IPS DF 4.7 (cell line): ENCODE measurements around the gene PLD2.

Experiments
- DNase-seq: peaks from one replicate; pipeline ENCODE4 v3.0.0-alpha.2; 2013; ENCODE audit warnings: low spot score; ENCODE audit errors: extremely low read depth

The PLD2 gene

GRCh38 chr17:4833941-4834680 lies 27.2 kb downstream of the PLD2 start:
- DNase-seq = no peak

- DNase-seq = no peak
These were observed 27.7 kb downstream of the PLD2 start for GRCh38 chr17:4834681-4835020.

GRCh38 chr17:4836221-4836620 lies 29.3 kb downstream of the PLD2 start:
- no peak for DNase-seq

- no peak for DNase-seq
These were observed 30.7 kb downstream of the PLD2 start for GRCh38 chr17:4837471-4838308.

GRCh38 chr17:4838309-4838785 lies 31.4 kb downstream of the PLD2 start:
- no peak for DNase-seq

GRCh38 chr17:4839221-4839620 lies 32.3 kb downstream of the PLD2 start:
- no peak for DNase-seq

- DNase-seq = no peak
These were observed 33.3 kb downstream of the PLD2 start for GRCh38 chr17:4839965-4840892.

GRCh38 chr17:4840893-4841242 lies 33.9 kb downstream of the PLD2 start:
- no peak for DNase-seq

- DNase-seq = no peak
These were observed 35.4 kb downstream of the PLD2 start for GRCh38 chr17:4842376-4842775.

- no peak for DNase-seq
These were observed 36.5 kb downstream of the PLD2 start for GRCh38 chr17:4843321-4844000.

- DNase-seq = no peak
These were observed 38.2 kb downstream of the PLD2 start for GRCh38 chr17:4845118-4845517.

- no peak for DNase-seq
These were observed 39.9 kb downstream of the PLD2 start for GRCh38 chr17:4846635-4847390.

- DNase-seq = no peak
These were observed 42.1 kb downstream of the PLD2 start for GRCh38 chr17:4849011-4849536.

GRCh38 chr17:4850246-4850645 lies 43.3 kb downstream of the PLD2 start:
- no peak for DNase-seq

- DNase-seq = no peak
These were observed 44.1 kb downstream of the PLD2 start for GRCh38 chr17:4851084-4851483.

- no peak for DNase-seq
These were observed 45.7 kb downstream of the PLD2 start for GRCh38 chr17:4852567-4853207.

GRCh38 chr17:4853208-4853671 lies 46.3 kb downstream of the PLD2 start:
- no peak for DNase-seq

GRCh38 chr17:4854111-4854681 lies 47.2 kb downstream of the PLD2 start:
- DNase-seq = no peak

GRCh38 chr17:4856271-4856936 lies 49.5 kb downstream of the PLD2 start:
- DNase-seq = no peak
